HG03039 (cell line): Measurements from ENCODE around the gene G0S2.
"Not testable (repeated sequence)": the region's sequence is repeated elsewhere in the genome, so short reads cannot be mapped to it uniquely, and the experiment has no call there.

Experiments used
- ATAC-seq: cut with Tn5 transposase; IDR thresholded peaks from one replicate; pipeline ENCODE4 v1.9.1; 2021; ENCODE audit warnings: mild to moderate bottlenecking, moderate library complexity; ENCODE audit not compliant: unreplicated experiment

G0S2 gene

GRCh38 chr1:209675565-209676154, 448 bp downstream of the G0S2 start:
- ATAC-seq: no peak

- ATAC-seq: no peak
Observed at GRCh38 chr1:209678981-209679539, 3.8 kb downstream of the G0S2 start.

- ATAC-seq: no peak
Observed at GRCh38 chr1:209685821-209686220, 10.6 kb downstream of the G0S2 start.

GRCh38 chr1:209686322-209686721, 11.1 kb downstream of the G0S2 start:
- no peak for ATAC-seq

GRCh38 chr1:209688746-209689234, 13.6 kb downstream of the G0S2 start:
- ATAC-seq: no peak

- no peak for ATAC-seq
Observed at GRCh38 chr1:209689477-209689876, 14.3 kb downstream of the G0S2 start.

- ATAC-seq: no peak
Observed at GRCh38 chr1:209691237-209691636, 16.0 kb downstream of the G0S2 start.

- ATAC-seq: no peak
Observed at GRCh38 chr1:209692296-209692695, 17.1 kb downstream of the G0S2 start.

- no peak for ATAC-seq
Observed at GRCh38 chr1:209692745-209693504, 17.7 kb downstream of the G0S2 start.

- no peak for ATAC-seq
Observed at GRCh38 chr1:209696673-209697072, 21.5 kb downstream of the G0S2 start.

GRCh38 chr1:209697126-209697525, 21.9 kb downstream of the G0S2 start:
- ATAC-seq: no peak

- not testable (repeated sequence) for ATAC-seq
Observed at GRCh38 chr1:209700686-209701085, 25.5 kb downstream of the G0S2 start.

GRCh38 chr1:209702832-209703231, 27.6 kb downstream of the G0S2 start:
- no peak for ATAC-seq

GRCh38 chr1:209703834-209704504, 28.8 kb downstream of the G0S2 start:
- ATAC-seq: no peak

GRCh38 chr1:209704584-209704983, 29.4 kb downstream of the G0S2 start, which contains the start of gene HSD11B1:
Gene HSD11B1, plus strand, starts transcription at chr1:209704846. Its CDS starts 97 bp downstream, at chr1:209704943.
- no peak for ATAC-seq

GRCh38 chr1:209705033-209705598, 29.9 kb downstream of the G0S2 start:
- ATAC-seq: no peak

- ATAC-seq: no peak
Observed at GRCh38 chr1:209706622-209707021, 31.4 kb downstream of the G0S2 start.

GRCh38 chr1:209707308-209707707, 32.1 kb downstream of the G0S2 start:
- no peak for ATAC-seq

- no peak for ATAC-seq
Observed at GRCh38 chr1:209708297-209708696, 33.1 kb downstream of the G0S2 start.

GRCh38 chr1:209710093-209710492, 34.9 kb downstream of the G0S2 start:
- no peak for ATAC-seq

- ATAC-seq: no peak
Observed at GRCh38 chr1:209710847-209711246, 35.6 kb downstream of the G0S2 start.
